ENCODE results near the gene PCBP1. TPM values are rescaled to one million over a fixed set of nuclear protein-coding genes. Genes with fewer than 3 reads are reported as not detected.

Gene PCBP1
- total RNA-seq, 1 donor from 2014 or later: 17.1 TPM

DNA sequence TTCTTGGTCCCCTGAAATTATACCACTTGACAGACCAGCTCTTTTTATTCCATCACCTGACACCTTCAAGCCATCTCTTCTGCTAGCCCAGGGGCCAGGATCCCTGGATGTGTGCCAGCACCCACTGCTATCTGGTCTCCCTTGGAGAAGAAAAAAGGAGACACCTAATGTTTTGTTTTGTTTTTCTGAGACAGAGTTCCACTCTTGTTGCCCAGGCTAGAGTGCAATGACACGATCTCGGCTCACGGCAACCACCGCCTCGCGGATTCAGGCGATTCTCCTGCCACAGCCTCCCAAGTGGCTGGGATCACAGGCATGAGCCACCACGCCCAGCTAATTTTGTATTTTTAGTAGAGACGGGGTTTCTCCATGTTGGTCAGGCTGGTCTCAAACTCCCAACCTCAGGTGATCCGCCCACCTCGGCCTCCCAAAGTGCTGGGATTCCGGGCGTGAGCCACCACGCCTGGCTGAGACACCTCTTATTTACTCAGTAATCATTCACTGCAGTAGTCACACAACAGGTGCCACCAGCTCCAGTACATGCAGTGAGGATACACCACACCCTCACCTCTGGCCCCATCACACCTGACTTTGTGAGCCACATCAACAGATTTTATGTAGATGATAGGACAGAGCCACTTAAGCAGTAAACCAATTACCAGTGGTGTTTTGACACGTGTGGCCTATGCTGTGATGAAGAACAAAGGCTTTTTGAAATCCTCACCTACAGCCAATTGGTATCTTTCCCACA lies 42.8 kb upstream of the PCBP1 start:
- no peak for FAIRE-seq
- TF ChIP-seq, protein P1, sequence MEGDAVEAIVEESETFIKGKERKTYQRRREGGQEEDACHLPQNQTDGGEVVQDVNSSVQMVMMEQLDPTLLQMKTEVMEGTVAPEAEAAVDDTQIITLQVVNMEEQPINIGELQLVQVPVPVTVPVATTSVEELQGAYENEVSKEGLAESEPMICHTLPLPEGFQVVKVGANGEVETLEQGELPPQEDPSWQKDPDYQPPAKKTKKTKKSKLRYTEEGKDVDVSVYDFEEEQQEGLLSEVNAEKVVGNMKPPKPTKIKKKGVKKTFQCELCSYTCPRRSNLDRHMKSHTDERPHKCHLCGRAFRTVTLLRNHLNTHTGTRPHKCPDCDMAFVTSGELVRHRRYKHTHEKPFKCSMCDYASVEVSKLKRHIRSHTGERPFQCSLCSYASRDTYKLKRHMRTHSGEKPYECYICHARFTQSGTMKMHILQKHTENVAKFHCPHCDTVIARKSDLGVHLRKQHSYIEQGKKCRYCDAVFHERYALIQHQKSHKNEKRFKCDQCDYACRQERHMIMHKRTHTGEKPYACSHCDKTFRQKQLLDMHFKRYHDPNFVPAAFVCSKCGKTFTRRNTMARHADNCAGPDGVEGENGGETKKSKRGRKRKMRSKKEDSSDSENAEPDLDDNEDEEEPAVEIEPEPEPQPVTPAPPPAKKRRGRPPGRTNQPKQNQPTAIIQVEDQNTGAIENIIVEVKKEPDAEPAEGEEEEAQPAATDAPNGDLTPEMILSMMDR (IDR thresholded peaks at IDR 0.05; ENCODE audit: insufficient read depth, low read length, severe bottlenecking): no peak

GRCh38 chr2:70045405-70045804 lies 41.9 kb upstream of the PCBP1 start:
- H3K4me3 ChIP-seq (ENCODE audit: low read depth, low read length): no peak overlapping the region
- DNase-seq (ENCODE audit: low read depth) (no peak), FAIRE-seq (no peak)
- TF ChIP-seq, protein P1 (IDR thresholded peaks at IDR 0.05; ENCODE audit: insufficient read depth, low read length, severe bottlenecking): no peak
- no peaks in the 10 kb centered on the region for H3K36me3 ChIP-seq (ENCODE audit: control insufficient read depth, insufficient read depth, low read length)
- no peaks in the 10 kb centered on the region for H3K27me3 ChIP-seq (ENCODE audit: control insufficient read depth, insufficient read depth, low read length)

More for the DNA sequence above, 42.8 kb upstream of the PCBP1 start:
- DNase-seq (ENCODE audit: low read depth): peak; percentile 20
- Histone ChIP-seq H3K4me3 (ENCODE audit: low read depth, low read length) (no peak overlapping the region), H3K27me3 (ENCODE audit: control insufficient read depth, insufficient read depth, low read length) (no peaks in the 10 kb centered on the region), H3K36me3 (ENCODE audit: control insufficient read depth, insufficient read depth, low read length) (no peaks in the 10 kb centered on the region)

- TF ChIP-seq, protein P1 (IDR thresholded peaks at IDR 0.05; ENCODE audit: insufficient read depth, low read length, severe bottlenecking): no peak
- Histone ChIP-seq H3K36me3 (ENCODE audit: control insufficient read depth, insufficient read depth, low read length) (no peaks in the 10 kb centered on the region), H3K27me3 (ENCODE audit: control insufficient read depth, insufficient read depth, low read length) (no peaks in the 10 kb centered on the region), H3K4me3 (ENCODE audit: low read depth, low read length) (no peak overlapping the region)
- FAIRE-seq (no peak), DNase-seq (ENCODE audit: low read depth) (no peak)
Observed at GRCh38 chr2:70045932-70046331, 41.3 kb upstream of the PCBP1 start.

DNA sequence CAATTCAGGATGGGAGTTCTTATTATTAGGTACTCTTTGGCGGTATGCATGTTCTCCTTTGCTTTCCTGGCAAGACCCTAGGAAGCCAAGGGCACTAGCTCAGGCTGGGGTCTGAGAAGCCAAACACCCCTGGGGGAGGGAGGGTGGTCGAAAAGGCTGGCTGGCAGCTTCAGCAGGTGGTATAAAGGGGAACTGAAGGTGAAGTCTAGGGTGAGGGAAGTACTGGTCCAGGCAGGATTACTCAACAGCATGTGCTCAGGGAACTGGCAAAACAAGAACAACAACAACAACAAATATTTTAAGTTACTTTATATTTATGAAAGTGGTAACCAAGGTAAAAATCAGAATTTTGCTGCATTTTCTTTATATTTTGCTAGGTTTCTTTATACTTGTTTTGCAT lies 40.7 kb upstream of the PCBP1 start:
- FAIRE-seq (no peak), DNase-seq (ENCODE audit: low read depth) (peak; percentile 28)
- Histone ChIP-seq H3K27me3 (ENCODE audit: control insufficient read depth, insufficient read depth, low read length) (no peaks in the 10 kb centered on the region), H3K4me3 (ENCODE audit: low read depth, low read length) (no peak overlapping the region), H3K36me3 (ENCODE audit: control insufficient read depth, insufficient read depth, low read length) (no peaks in the 10 kb centered on the region)
- TF ChIP-seq, protein P1 (IDR thresholded peaks at IDR 0.05; ENCODE audit: insufficient read depth, low read length, severe bottlenecking): no peak

DNA sequence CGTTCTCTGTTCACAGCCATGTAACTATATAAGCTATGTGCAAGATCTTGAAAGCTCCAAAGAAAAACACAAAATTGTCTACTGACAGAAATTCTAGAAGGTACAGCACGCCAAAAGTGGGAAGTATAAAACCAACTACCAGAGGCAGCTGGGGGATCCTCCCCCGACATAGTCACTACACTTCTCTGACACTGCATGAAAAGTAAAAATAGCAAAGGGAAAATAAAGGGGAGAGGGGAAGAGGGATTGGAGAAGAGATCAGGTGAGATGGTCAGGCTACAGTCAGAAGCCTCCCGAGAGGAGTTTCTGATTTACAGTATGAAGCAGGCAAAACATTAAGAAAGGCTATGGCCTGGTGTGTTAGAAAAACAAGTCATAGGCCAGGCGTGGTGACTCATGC lies 39.8 kb upstream of the PCBP1 start:
- Histone ChIP-seq H3K4me3 (ENCODE audit: low read depth, low read length) (no peak overlapping the region), H3K27me3 (ENCODE audit: control insufficient read depth, insufficient read depth, low read length) (no peaks in the 10 kb centered on the region), H3K36me3 (ENCODE audit: control insufficient read depth, insufficient read depth, low read length) (no peaks in the 10 kb centered on the region)
- FAIRE-seq (no peak), DNase-seq (ENCODE audit: low read depth) (no peak)
- TF ChIP-seq, protein P1 (IDR thresholded peaks at IDR 0.05; ENCODE audit: insufficient read depth, low read length, severe bottlenecking): no peak

DNA sequence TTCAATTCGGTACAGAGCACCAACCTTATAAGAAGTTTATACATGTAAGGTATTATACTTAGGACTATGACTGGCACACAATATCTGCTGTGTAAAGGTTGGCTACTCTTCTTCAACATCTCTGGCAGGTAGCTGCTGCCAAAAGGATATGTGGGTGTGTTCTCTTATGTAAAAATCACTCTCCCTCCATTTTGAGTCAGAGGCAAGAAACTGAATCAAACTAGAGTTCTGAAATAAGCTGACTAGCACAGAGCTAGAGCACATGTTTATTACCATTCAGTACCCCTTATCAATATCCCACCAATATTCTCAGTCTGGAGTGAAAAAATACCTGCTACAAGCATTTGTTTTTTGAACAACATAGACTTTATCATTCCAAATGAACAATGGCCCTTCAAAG lies 38.0 kb upstream of the PCBP1 start:
- Histone ChIP-seq H3K27me3 (ENCODE audit: control insufficient read depth, insufficient read depth, low read length) (no peaks in the 10 kb centered on the region), H3K4me3 (ENCODE audit: low read depth, low read length) (no peak overlapping the region), H3K36me3 (ENCODE audit: control insufficient read depth, insufficient read depth, low read length) (no peaks in the 10 kb centered on the region)
- DNase-seq (ENCODE audit: low read depth) (no peak), FAIRE-seq (no peak)
- TF ChIP-seq, protein P1 (IDR thresholded peaks at IDR 0.05; ENCODE audit: insufficient read depth, low read length, severe bottlenecking): no peak

Measured in bronchial epithelial cell (primary cell).